GM18951 (cell line): ENCODE measurements around the gene UNC79.

ENCODE experiments used
- POLR2A ChIP-seq: IDR thresholded peaks from 4 replicates; pipeline ENCODE4 v1.6.1; 2011; ENCODE audit warnings: mild to moderate bottlenecking; ENCODE audit not compliant: insufficient read length, insufficient read depth; ENCODE audit errors: extremely low read depth
- in situ Hi-C: fragments of 300-500 bp; cut with MboI; formaldehyde crosslinking; loops from one replicate; pipeline ENCODE4 v1.12.0; 2022; ENCODE audit warnings: low sequenced_read_pairs, mixed read lengths, inconsistent platforms; ENCODE audit not compliant: unreplicated experiment

Gene UNC79

DNA sequence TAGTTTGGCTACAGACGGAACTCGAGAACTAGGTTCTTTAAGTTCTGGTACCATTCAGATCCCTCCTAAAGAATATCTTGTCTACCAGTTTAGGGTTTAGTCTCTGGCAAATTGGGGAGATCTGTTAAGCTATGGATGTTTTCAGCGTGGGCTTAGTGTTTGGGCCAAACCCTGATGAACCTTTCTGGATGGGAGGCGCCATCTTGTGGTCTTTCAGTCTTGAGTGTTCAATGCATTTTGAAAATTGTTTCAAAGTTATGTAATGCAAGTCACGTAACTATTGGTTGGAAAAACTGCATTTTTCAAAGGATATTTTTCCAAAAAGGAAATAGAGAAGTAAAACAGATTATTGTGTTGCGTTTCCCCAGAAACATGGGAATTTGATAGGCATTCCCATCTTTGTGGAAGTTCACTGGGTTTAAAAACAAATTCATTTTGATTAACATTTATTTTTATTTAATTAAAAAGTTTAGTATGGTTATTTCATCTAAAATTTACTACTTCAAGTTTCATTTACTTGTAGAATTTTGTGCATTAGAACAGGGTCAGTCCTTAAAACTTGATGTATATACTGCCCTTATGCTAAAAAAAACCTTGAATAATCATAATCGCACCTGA is 188.5 kb downstream of the UNC79 start:
- in situ Hi-C loops: no loop called here
- TF ChIP-seq POLR2A: no peak

DNA sequence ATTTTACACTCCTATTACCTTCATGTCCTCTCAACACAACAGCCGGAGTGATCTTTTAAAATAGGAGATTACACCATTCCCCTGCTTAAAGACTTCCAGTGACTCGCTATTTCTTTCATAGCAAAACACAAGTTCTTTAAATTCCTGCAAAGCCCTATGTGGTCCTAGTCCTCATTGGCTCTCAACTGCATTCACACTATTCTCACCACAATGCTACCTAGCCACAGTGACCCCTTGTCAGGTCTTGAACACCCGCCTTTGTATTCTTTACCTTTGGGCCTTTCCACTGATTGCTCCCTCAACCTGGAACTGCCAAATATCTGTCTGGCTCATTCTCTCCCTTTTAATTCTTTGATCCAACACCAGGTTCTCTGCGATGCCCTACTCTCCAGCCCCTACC is 197.3 kb downstream of the UNC79 start:
- no peak for TF ChIP-seq POLR2A
- in situ Hi-C loops: loop anchor here (10.0 kb wide), 1 partner anchor 393 kb away; no protein-coding TSS in a partner anchor

- in situ Hi-C loops: loop anchor here (10.0 kb wide), 1 partner anchor 395 kb away; no protein-coding TSS in a partner anchor
- no peak for TF ChIP-seq POLR2A
These were observed 198.9 kb downstream of the UNC79 start for GRCh38 chr14:93629643-93630042.

GRCh38 chr14:93638790-93639189 is 208.1 kb downstream of the UNC79 start:
- TF ChIP-seq POLR2A: no peak
- in situ Hi-C loops: no loop called here

DNA sequence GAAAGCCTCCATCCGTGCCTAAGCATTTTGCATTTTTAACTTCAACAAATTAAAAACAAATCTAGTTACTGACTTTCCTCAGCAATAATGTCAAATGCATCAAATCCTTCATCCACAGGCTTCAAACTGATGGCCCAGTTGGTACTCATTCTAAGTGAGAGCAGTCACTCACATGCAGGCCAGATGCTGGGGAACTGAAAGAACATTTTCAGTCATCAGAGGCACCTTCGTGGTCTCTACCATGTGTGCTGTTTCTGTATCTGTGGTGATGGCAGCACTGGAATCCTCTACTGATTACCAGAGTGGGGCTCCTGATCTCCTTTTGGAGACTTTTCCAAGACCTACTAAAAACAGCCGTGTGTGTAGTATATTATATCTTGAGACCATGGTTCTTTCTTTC is 212.4 kb downstream of the UNC79 start:
- in situ Hi-C loops: no loop called here
- TF ChIP-seq POLR2A: no peak

GRCh38 chr14:93643676-93644075 is 212.9 kb downstream of the UNC79 start:
- no peak for TF ChIP-seq POLR2A

DNA sequence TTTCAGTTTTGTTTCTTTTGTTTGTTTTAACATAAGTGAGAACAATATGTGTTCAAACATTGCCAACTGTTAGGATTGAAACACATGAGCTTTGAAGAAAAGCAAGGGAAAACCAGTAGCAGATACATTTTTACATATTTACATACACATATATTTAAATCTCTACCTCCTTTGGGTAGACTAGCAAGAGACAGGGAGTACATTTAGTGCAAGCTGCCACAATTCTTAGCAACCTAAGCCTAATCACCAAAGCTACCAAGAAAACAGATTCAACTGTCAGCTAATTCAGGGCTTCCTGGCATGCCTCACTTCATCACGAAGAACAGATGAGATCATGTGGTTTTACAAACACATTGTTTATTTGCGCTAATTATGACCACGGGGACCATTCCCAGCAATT is 214.5 kb downstream of the UNC79 start:
- TF ChIP-seq POLR2A: no peak
- in situ Hi-C loops: no loop called here

More at GRCh38 chr14:93643676-93644075, 212.9 kb downstream of the UNC79 start:
- in situ Hi-C loops: no loop called here

DNA sequence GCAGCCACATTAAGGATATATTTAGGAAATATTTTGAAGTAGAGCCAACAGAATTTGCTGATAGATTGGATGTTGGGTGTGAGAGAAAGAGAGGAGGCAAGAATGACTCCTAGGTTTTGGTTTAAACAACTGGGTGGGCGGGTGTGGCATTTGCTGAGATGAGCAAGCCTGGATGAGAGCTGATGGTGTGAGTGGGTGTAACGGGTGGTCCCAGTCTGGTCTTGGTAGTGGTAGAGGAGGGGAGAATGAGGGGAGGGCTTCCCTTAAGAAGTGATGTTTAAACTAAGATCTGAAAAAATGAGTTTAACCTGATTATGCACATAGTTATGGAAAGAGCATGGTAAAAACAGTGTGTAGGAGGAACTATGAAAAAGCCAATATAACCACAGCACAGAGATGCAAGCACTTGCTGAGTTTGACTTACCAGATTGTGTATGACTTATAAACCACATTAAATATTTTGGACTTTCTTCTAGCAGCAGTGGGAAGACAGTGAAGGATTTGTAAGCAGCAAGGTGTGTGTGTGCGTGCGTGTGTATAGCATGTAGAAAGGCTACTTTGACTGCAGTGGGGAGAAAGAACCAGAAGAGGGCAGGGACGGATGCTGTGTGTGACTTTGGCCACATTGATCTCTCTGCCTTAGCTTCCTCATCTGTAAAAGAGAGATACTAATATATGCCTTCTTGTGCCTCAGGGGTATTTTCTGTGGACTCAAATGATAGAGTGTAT is 217.9 kb downstream of the UNC79 start:
- in situ Hi-C loops: no loop called here

DNA sequence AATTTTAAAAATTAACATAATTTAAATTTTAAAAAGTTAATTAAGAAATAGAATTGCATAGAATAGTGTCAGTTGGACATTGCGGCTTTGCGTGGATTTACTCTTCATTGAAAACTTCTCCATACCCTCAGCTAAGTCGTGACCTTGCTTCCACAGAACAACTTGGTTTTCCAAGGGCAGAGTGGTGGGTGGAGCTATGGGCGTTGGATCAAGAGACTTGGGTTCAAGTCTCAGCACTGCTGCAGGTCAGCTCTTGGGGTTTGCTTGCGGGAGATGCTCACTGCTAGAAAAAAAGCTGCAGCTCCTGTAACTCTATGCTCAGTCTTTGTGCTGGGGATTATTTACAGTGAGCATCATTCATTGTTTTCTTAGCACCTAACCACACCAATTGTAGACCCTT is 223.9 kb downstream of the UNC79 start:
- in situ Hi-C loops: loop anchor here (10.0 to 25.0 kb wide), 2 partner anchors 250 to 358 kb away; no protein-coding TSS in a partner anchor
- no peak for TF ChIP-seq POLR2A

More for the DNA sequence above, 217.9 kb downstream of the UNC79 start:
- no peak for TF ChIP-seq POLR2A

GRCh38 chr14:93655078-93655750 is 224.5 kb downstream of the UNC79 start:
- no peak for TF ChIP-seq POLR2A
- in situ Hi-C loops: loop anchor here (10.0 to 25.0 kb wide), 2 partner anchors 250 to 357 kb away; no protein-coding TSS in a partner anchor

- TF ChIP-seq POLR2A: no peak
- in situ Hi-C loops: loop anchor here (10.0 to 25.0 kb wide), 2 partner anchors 247 to 354 kb away; no protein-coding TSS in a partner anchor
These were observed 227.1 kb downstream of the UNC79 start for GRCh38 chr14:93657875-93658274.

DNA sequence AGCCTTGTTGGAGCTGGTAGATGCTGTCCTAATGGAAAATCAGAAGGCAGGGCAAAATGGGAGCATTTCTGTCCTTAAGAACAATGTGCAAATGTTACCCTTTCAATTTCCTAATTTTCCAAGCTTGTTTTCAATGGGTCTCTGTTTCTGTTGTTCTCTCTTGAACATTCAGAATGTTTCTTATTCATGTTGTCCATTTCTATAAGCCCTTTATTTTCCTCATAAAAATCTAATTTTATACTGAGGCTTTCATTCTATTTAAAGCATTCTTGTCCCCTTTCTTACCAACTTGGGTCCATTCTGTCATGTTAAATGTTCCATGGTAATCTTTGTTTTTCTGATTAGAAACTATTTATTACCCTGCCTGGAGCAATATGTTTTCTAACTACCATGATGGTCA is 232.6 kb downstream of the UNC79 start:
- in situ Hi-C loops: loop anchor here (25.0 kb wide), 1 partner anchor 349 kb away; no protein-coding TSS in a partner anchor
- no peak for TF ChIP-seq POLR2A

GRCh38 chr14:93665169-93665568 is 234.4 kb downstream of the UNC79 start:
- in situ Hi-C loops: loop anchor here (25.0 kb wide), 1 partner anchor 347 kb away; no protein-coding TSS in a partner anchor

More at GRCh38 chr14:93665169-93665568, 234.4 kb downstream of the UNC79 start:
- no peak for TF ChIP-seq POLR2A
